SKM-1 (cell line): ENCODE data around the gene FBXW12.
"Not testable (repeated sequence)": the region's sequence is repeated elsewhere in the genome, so short reads cannot be mapped to it uniquely, and the experiment has no call there.

ENCODE experiments used
- DNase-seq: peaks from one replicate; lab custom pipeline; 2025; ENCODE audit not compliant: unreplicated experiment; lab: John Stamatoyannopoulos, UW

FBXW12 gene

DNA sequence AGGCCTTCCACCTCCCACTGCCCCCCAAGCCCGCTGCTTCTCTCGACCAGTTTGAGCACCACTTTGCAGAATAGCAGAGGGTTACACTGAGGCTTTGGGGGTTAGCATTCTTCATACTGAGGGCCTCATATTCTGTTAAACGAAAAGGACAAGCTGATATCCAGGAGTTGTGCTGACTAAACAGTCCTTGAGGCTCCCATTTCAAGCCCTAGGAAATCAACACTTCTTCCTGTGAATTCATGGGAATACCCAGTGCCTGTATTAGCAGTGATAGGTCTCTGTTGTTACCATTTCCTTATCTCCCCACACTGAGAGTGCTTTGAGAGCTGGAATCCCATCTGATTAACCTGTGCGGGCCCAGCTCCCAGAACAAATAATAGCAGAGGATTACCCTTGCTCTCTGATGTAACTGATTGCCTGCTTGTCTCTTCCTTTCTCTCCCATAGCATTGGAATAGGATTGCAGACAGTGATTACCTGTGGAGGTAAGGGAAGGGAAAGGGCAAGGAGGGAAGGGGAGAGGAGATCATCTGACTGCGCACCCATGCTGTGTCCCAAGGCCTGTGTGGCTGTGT is 930 bp downstream of the FBXW12 start:
- no peak for DNase-seq

DNA sequence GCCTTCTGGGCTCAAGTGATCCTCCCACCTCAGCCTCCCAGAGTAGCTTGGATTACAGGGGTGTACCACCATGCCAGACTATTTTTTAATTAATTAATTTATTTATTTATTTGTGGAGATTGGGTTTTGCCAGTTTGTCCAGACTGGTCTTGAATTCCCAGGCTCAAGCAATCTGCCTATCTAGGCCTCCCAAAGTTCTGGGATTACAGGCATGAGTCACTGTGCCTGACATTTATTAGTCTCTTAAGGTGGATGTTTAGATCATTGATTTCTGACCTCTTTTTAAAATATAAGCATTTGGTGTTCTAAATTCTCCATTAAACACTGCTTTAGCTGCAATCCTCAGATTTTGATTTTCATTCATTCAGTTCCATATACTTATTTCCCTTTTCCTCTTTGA is 15.6 kb downstream of the FBXW12 start:
- no peak for DNase-seq

DNA sequence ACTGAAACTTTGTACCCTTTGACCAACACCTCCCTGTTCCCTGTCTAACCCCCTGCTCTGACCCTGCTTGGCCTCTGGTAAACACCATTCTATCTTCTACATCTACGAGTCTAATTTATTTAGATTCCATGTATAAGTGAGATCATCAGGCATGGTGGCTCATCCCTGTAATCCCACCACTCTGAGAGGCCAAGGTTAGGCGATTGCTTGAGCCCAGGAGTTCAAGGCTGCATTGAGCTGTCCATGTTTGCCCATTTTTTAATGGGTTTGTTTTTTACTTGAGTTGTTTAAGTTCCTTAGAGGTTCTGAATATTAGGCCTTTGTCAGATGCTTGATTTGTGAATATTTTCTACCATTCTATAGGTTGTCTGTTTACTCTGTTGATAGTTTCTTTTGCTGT is 16.9 kb downstream of the FBXW12 start:
- no peak for DNase-seq

DNA sequence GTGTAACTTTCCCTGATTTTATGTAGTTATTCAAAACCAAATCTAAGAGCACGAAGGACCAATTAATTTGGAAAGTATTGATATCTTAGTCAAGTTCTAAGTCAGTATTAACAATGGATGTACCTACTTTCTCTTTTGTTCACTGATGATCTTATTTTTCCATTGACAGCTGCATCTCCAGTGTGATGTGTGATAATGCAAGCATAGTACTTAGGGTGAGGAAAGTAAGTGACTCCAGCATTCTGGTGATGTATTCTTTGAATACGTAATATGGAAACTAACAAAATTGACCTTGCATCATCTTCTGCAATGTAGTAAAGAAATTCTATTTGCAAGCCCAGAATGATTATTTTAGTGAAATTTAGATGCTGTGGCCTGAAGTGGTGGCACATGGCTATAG is 22.4 kb downstream of the FBXW12 start:
- DNase-seq = no peak

DNA sequence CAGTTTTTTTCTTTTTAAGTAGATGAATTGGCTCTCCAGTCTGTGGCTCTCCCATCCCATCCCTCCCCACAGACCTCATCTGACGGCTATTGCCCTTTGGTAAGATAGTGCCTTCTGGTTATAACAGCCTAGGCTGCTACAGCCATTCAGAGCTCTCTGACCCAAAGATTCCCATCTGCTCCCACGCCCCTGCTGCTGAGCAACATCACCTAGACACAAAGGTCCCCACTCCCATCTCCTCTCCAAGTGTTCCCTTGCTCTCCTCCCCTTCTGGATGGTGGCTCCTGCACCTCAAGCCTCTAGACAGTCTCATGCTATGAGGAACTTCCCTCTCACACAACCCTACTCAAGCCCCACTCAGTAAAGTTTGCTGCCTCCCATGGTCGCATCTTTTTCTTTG is 23.7 kb downstream of the FBXW12 start:
- DNase-seq = no peak

GRCh38 chr3:48397767-48398681 is 26.0 kb downstream of the FBXW12 start:
- no peak for DNase-seq

GRCh38 chr3:48398701-48399386 is 26.8 kb downstream of the FBXW12 start:
- no peak for DNase-seq

- DNase-seq = no peak
Observed at GRCh38 chr3:48399387-48400172, 27.6 kb downstream of the FBXW12 start.

GRCh38 chr3:48400824-48401433 is 28.9 kb downstream of the FBXW12 start:
- DNase-seq = peak; percentile 39

DNA sequence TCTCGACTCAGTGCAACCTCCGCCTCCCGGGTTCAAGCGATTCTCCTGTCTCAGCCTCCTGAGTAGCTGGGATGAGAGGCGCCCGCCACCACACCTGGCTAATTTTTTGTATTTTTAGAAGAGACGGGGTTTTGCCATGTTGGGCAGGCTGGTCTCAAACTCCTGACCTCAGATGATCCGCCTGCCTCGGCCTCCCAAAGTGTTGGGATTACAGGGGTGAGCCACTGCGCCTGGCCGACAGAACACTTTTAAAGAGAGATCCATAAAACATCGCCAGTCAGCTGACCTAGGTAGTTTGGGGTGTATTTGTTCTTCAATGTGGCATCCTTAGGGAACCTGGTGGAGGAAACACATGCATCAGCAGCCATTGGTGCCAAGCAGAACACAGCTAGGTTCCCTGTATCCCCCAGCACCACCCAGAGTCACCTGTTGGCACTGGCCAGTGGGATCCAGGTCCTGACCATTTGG is 29.4 kb downstream of the FBXW12 start:
- DNase-seq = not testable (repeated sequence)

- no peak for DNase-seq
Observed at GRCh38 chr3:48402281-48402732, 30.3 kb downstream of the FBXW12 start.

DNA sequence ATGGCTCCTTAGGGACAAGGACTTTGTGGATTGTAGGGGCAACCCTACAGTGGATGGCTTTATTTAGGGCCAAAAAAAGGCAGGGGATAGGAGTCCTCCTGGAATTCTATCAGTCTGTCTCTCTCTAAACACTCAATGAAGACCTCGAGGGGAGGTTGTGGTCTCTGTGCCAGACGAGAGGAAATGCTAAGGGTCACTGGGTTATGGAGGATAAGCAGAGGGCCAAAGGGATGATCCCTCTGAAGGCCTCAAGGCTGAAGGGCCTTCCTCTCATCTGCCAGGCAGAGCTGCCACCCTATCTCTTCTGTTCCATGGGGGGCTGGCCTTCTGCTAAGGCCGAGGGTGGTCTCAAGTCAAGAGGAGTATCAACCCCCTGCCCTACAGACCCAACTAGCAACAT is 30.9 kb downstream of the FBXW12 start:
- DNase-seq = no peak

DNA sequence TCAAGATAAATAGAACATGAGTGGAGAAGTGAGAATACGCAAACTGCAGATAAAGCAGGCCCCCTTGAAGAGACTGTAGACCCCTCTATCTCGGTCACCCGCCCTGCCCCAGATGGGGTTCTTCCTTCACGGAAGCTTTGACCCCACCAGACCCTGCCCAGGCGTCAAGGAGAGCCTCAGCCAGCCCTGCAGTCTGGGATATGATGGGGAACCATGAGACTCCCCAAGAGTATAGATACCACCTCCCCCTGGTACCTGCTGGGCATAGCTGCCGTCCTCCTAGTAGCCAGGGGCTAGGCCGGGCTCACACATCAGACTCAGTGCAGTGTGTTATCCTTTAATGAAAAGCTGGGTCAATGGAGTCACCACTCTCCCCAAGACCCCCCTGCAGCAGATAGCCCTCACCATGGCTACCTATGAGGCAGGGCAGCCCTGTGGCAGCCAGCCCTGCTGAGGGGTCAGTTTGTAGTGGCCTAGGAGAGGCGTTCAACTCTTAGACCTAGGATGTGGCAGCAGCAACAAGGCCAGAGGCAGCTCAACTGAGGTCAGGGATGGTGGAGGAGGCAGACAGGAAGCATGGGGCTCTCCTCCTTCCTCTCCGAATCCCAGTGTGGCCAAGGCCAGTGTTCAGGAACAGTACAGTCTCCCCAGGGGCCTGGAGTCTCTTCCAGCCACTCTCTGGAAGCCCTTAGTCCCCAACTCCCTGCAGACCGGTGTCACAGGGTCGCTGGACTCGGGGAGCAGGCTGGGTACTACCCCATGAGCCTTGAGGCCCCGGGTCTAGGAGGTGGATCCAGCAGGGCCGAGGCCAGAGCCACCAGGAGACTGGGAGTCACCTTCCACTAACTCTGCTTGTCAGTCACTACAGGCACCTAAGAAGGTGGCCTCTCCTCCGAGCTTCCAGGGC is 31.8 kb downstream of the FBXW12 start:
- DNase-seq = no peak

DNA sequence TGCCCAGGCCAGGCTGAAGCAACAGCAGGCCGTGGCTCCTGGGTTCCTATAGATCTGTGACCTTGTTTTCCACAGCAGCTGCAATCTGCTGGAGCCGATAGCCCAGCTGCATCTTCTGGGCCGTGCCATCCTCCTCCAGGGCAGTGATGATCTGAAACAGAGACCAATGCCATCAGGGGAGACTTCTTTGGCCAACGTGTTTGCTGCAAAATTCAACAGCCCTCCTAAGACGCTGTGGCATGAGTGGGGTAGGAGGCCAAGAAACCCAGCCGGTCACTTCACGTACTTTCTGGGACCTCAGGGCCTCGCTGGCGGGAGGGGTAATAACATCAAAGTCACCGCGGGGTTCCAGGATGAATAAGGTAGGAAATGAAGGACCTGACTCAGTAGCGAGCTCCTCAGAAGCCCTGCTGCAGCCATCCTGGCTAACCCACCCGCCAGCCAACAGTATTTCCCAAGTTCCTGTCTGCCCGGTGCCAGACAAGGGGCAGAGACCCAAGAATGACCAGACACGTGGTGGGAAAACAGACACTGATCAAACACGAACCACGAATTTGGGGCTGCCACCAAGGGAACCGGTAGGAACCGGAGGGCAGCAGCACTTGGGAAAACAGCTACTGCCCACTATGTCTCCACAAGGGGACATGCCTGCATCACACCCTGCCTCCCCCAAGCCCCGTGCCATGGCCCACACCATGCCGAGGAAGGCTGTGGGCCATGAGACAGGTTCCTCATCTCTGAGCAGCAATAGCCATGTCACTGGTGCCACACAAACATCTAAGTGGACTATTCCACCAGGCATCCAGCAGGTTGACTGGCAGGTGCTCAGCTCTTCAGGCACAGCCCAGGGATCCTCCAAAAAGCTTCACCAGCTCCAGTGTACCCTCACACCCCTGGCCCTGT is 32.7 kb downstream of the FBXW12 start:
- DNase-seq = no peak

DNA sequence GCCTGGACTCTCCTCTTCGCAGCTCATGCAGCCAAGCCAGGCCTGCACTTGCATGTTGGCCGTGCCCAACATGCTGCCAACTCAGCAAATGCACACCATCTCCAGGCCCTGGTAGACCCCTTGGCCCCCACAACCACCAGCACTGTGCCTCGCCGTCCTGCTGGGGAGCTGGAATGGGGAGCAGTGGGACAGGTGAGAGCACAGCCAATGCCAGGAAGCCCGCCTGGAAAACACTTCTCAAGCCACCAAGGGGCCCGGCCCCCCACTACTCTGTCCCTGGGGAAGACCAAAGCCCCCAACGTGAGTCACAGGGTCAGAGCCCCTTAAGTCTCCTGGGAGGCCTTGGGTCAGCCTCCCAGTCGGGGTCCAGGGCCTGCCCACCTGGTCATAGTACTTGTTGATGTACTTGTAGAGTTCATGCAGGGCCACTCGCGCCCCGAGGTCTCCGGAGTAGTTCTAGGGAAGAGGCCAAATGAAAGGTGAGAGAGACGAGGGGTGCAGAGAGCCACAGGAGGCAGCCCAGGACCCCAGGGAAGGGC is 33.4 kb downstream of the FBXW12 start:
- DNase-seq = no peak

DNA sequence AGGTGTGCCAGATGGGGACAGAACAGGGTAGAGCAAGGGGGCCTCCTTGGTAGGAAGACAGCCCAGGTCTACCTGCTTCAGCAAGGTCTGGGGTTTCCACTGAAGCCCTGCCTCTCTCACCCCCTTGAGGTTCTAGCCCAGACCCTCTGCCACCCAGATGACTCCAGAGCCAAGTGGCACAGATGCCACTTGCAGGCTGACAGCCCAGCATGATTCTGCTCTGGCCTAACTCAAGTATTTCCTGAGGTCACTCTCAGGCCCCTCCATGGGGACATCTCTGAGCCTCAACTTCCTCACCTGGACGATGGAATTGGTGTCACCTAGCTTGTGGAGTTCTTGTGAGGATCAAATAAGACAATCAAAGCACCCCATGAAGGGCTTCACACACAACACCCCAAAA is 34.0 kb downstream of the FBXW12 start:
- DNase-seq = no peak

DNA sequence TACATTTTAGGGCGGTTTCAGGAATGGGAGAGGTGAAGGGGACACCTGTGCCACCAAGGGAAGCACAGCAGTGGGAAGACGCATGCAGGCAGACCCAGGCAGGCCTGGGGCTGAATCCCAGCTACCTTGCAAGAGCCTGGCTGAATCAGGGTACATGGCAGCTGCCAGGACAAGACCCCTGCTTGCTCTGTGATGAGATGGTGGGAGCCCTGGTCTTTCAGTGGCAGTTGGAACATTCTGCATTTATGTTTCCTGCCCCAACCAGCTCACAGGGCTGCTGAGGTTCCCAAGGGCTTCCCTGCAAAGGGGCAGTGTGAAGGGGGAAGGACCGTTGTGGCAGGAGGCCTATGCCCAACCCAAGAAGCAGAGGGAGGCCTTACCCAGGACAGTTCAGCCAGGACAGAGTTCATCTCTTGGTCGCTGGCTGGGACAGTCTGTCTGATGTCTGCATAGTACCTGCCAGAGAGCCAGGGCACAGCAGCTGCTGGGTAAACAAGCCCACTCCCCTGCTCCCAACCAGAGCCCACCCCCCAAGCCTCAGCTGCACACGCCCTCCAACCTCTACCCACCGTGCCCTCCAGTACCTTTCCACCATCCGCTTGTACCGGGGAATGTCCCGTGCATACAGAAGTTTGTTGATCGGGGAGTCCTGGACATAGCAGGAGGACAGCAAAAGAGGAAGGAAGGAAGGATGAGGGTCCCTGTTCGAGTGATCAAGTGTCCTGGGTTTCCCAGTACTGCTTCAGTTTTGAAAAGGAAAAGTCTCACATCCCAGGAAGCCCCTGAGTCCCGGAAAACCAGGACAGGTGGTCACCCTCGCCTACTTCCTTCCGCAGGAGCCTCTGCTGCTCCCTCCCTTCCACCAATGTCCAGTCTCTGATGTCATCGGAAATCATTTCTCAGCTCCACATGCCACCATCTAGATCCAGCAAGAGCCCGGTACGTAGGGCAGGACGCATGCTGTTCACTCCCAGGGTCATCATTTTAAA is 34.7 kb downstream of the FBXW12 start:
- no peak for DNase-seq
